NCI-H2227 (cell line): ENCODE results near the gene CYSTM1.
A peak's percentile ranks its signal among the peaks of the same experiment; 100 is the strongest.
"Not testable (repeated sequence)": the region's sequence is repeated elsewhere in the genome, so short reads cannot be mapped to it uniquely, and the experiment has no call there.

Experiments used
- DNase-seq: peaks from one replicate; lab custom pipeline; 2025; ENCODE audit not compliant: unreplicated experiment; lab: John Stamatoyannopoulos, UW

CYSTM1 gene

GRCh38 chr5:140148508-140148907, 26.5 kb upstream of the CYSTM1 start:
- DNase-seq, result peak; percentile 19

GRCh38 chr5:140150201-140150600, 24.8 kb upstream of the CYSTM1 start:
- DNase-seq, result no peak

GRCh38 chr5:140151144-140152021, 23.6 kb upstream of the CYSTM1 start:
- DNase-seq, result no peak

GRCh38 chr5:140152022-140152999, 22.7 kb upstream of the CYSTM1 start:
- no peak for DNase-seq

- DNase-seq, result no peak
Measured at GRCh38 chr5:140153255-140153654, 21.7 kb upstream of the CYSTM1 start.

DNA sequence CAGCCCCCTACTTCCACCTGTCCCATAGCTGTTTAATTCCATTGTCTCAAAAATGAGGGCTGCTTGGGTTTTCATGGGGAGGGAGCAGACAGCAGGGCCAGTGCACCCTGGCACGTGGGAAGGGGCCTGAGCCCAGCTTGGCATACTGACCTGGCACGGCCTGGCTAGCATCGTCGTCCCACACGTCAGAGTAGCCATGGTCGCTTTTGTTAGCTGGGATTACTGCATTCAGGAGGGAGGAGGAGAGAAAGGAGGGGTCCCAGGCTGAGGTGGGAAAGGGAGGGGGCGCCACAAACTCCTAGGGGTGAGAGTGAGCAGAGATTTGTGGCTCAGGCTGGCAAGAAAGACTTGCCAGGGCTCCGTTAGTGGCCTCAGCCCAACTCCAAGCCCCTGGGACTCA, 21.1 kb upstream of the CYSTM1 start:
- no peak for DNase-seq

DNA sequence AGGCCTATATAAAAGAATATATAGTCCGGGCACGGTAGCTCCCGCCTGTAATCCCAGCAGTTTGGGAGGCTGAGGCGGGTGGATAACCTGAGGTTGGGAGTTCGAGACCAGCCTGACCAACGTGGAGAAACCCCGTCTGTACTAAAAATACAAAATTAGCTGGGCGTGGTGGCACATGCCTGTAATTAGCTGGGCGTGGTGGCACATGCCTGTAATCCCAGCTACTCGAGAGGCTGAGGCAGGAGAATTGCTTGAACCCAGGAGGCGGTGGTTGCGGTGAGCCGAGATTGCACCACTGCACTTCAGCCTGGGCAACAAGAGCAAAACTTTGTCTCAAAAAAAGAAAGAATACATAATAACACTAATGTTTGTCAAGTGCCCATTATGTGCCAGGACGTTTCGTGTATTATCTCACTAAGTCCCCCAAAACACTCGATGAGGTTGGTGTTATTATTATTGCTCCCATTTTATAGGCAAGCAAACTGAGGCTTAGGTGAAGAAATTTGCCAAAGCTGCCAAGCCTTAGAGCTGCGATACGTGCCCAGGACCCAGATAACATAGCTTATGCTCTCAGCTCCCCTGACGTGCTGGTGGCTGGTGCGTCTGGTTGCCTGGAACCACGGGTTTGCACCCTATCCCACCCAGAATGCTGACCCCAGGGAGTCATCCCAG, 20.1 kb upstream of the CYSTM1 start:
- DNase-seq, result not testable (repeated sequence)

DNA sequence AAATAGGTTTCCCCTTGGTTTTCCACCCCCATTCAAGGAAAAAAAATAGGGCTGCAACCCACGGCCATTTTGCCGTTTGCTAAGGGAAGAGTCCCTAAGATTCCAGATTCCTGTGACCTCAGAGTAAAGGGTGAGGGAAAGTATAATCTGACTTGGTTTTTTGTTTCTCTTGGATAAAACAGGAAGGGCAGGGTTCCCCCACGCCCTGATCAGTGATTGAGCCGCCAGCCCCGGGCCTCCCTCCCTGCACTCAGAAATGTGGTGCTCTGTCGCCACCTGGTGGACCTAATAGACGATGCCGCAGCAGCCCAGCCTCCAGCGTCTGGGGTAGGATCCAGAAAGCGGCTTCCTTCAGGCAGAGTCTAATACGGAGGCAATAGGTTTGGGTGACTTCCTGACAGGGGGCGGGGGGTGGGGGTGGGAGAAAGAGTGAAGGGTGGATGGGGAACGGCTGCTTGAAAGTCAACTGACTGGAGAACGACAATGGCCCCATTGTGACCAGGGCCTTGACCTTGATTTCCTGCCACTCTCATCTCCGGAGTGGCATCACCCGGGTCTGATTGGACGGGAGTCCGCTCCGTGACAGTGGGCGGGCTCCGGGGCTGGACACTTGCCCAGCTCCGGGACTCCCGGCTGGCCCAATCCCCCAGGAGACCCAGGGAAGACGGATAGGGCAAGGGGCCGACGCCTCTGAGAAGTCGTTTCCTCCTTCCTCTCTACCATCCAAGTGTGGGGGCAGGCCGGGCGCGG, 17.8 kb upstream of the CYSTM1 start:
- DNase-seq, result peak; percentile 85

- no peak for DNase-seq
Measured at GRCh38 chr5:140159014-140159927, 15.7 kb upstream of the CYSTM1 start.

DNA sequence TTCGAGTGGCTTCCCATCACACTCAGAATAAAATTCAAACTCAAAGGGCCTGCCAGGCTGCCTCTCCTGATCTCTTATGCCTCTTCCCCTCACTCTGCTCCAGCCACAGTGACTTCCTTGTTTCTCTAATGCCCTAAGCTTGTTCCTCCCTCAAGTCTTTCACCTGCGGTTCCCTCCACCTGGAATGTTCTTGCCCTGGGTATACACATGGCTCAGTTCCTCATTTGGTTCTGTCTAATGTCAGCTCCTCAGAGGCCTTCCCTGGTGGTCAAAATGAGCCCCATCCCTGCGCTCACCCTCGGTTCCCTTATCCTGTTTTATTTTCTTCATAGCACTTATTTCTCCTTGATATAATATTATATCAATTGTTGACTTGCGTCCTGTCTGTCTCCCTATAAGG, 12.7 kb upstream of the CYSTM1 start:
- DNase-seq, result no peak

GRCh38 chr5:140162781-140163180, 12.2 kb upstream of the CYSTM1 start:
- no peak for DNase-seq

DNA sequence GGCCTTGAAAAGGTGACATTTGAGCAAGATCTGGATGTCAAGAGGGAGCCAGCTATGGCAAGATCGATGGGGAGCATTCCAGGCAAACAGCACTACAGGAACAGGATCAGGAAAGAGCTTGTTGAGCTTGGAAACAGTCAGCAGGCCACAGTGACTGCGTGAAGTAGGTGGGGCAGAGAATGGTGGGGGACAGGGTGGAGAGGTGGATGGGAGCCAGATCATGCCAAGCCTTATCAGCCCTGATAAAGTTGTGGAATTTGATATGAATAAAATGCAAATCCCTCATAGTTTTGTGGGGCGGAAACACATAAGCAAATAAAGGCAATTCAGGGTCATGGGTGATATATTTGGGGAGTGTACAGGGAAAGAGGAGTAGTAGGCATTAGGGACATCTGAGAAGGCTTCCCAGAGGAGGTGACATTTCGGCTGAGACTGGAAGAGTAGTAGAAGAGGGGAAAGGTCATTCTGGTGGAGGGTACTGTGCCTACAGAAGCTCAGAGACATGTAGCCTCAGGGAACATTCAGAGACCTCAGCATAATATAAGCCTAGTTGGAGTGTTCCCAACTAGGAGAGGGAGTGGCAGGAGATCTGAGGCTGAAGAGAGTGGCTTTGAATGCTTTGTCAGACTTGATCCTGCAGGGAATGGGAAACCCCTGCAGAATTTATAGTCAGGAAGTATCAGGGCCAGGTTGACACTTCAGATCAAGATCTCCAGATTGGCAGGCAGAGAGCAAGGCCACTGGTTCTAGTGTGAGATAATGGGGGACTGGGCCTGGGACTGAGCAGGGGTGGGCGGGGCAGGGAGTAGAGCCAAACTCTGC, 9.7 kb upstream of the CYSTM1 start:
- no peak for DNase-seq

GRCh38 chr5:140165923-140166270, 9.1 kb upstream of the CYSTM1 start:
- DNase-seq, result no peak

DNA sequence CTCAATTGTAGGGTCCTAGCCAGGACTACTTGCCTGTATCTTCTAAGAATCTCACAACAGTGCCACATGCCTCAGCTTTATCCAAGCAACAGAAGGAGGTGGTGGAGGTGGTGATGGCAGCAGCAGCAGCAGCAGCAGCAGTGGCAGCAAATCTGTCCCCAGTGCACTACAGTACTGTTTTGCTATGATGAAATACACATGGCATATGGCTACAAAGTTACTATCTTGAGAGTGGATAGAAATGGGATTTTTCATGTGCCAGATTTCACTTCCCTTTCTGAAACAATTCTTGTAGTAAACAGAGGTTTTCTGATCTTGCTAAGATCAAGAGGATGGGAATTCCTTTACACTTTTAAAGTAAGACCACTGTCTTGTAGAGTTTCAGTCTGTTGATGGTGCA, 8.1 kb upstream of the CYSTM1 start:
- no peak for DNase-seq

DNA sequence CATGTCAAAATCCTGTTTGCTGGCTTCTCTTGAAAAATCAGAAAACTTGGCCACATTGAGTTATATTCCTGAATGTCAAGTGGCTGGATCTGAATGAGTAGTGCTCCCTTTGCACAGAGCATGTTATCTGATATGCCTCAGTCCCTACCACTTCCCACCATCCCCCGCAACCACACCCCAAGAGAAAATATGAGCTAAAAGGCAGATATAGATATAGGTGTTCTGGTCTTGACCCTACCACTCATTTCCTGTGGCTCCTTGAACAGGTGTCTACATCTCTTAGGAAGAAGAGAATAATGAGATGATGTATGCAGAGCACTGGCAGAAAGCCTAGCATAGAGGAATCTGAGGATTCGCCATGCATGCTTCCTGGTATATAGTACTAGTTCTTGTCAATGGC, 6.6 kb upstream of the CYSTM1 start:
- no peak for DNase-seq

DNA sequence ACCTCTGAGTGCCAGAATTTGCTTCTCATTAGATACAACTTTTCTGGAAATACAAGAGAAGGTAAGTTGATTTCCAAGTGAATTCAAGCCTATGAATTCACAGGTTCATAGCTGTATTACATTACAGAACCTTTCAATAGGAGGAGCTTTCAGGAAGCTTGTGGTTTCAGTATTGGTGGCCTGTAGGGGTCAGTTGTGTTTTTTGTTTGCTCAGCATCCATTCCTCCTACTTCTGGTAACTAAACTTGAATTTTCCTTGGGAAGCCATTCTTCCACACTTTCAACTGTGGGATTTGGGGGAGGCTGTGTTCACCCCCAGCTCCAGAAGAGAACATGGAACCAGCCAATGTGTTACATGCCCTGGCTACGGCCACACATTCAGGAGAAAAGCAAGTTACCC, 5.6 kb upstream of the CYSTM1 start:
- DNase-seq, result no peak

DNA sequence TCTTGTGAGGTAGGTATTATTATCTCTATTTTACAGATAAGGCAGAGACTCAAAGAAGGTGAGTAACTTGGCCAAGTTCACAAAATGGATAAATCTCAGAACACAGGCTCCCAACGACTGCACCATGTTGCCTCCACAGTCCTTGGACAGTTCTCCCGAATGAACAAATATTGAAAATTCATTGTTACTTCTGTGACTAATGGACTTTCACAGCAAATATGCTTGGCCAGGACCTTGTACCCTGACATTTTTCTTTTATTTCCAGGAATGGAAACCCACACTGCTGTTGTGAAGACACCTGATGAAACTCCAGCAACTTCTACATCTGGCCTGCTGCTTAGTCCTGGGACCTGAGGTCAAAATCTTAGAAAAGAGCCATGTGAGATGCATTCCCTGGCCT, 2.5 kb upstream of the CYSTM1 start:
- DNase-seq, result no peak

DNA sequence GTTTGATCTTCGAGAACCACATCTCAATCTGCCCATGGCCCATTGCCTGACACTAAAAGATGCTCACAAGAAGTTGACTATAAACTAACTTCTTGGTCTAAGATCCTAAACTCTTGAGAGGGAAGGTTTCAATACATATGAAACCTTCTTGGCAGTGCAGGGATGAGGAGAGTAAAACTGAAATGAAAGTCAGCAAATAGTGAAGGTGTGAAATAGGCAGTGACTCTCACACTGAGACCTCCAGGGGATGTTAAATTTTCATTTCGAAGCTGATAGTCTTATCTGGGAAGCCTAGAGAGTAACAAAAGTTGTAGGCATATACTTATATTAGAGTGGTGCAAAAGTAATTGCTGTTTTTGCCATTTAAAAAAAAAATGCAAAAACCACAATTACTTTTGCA, 974 bp upstream of the CYSTM1 start:
- no peak for DNase-seq
